HG02840 (cell line): ENCODE data around the gene SH3RF2.
"Not testable (repeated sequence)": the region's sequence is repeated elsewhere in the genome, so short reads cannot be mapped to it uniquely, and the experiment has no call there.

ENCODE experiments used
- ATAC-seq: cut with Tn5 transposase; IDR thresholded peaks from one replicate; pipeline ENCODE4 v1.9.1; 2021; ENCODE audit warnings: mild to moderate bottlenecking, moderate library complexity, moderate number of reproducible peaks; ENCODE audit not compliant: unreplicated experiment, low FRiP score

The SH3RF2 gene, protein sequence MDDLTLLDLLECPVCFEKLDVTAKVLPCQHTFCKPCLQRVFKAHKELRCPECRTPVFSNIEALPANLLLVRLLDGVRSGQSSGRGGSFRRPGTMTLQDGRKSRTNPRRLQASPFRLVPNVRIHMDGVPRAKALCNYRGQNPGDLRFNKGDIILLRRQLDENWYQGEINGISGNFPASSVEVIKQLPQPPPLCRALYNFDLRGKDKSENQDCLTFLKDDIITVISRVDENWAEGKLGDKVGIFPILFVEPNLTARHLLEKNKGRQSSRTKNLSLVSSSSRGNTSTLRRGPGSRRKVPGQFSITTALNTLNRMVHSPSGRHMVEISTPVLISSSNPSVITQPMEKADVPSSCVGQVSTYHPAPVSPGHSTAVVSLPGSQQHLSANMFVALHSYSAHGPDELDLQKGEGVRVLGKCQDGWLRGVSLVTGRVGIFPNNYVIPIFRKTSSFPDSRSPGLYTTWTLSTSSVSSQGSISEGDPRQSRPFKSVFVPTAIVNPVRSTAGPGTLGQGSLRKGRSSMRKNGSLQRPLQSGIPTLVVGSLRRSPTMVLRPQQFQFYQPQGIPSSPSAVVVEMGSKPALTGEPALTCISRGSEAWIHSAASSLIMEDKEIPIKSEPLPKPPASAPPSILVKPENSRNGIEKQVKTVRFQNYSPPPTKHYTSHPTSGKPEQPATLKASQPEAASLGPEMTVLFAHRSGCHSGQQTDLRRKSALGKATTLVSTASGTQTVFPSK

DNA sequence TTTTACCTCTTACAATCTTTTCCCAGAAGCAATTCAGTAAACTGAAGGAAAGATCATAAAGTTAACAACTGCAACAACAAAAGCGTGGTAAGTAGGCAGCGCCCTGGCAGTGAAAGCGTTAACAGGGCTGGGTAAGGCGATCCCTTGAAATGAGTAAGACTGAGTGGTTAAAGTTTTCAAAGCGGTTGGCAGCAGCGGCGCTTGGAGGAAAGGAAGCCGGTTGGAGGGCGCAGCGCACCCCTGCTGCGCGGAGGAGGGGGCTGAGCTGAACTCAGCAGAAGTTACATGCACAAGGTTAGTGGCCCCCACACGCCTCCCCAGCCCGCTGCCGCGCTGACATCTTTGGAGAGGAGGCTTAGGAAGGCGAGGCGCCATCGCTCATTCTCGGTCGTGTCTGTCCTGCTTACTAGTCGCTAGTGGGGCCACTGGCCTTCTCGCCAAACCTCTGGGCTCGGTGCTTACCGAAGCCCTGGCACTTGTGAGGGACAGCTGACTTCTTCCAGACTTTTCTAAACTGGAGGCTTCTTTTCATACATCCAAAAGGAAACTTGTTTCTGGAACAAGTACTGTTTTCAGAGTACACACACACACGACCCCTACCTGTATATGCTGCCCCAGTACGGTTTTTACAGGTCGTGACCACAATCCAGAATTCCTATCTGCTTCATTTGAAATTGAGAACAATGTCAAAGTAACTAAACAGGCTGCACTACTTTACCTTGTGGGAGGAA is at the start of gene SH3RF2:
TSS of gene SH3RF2 (plus strand) at position 178 of the 731 bp plus-strand sequence. CDS start 1,351 bp downstream, outside the sequence.
- ATAC-seq, result no peak

DNA sequence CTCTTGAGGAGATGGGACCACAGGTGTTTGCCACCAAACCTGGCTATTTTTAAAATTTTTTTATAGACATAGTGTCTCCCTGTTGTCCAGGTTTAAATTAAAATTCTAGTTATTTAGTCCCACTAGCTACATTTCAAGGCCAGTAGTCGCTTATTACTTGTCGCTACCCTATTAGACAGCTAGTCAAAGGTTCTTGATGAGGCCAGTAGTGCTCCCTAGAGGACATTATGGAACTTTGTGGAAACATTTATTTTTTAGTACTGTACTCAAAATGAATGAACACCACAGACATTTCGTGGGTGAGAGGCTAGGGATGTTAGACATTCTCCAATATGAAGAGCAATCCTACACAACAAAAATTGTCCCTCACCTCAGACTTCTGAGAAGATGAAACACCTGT is 49.2 kb upstream of the SH3RF2 start:
- no peak for ATAC-seq

DNA sequence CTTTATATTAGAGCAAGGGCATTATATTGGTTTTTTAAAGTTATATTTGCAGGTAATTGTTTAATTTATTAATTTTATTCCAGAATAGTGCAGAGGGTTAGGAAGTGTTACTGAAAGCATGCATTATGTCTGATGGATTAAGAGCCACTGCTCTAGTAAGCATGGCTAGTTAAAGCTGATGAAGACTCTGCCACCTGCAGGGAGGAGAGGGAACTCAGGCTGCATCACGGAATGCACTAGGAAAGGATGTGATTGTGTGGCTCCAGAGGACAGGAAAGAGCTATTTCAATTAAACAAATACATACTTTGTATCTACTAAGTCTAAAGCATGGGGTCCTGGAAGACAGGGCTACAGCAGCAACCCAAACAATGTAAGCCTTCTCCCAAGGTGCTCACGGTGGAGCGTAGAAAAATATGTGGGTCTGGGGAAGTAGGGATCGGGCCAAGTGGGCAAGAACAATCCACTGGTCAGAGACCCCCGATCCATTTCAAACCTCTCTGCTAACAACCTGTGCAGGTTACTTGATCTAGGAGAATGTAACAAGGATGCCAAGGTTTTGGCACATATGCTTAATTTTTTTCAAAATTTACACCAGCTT is 48.3 kb upstream of the SH3RF2 start:
- no peak for ATAC-seq

DNA sequence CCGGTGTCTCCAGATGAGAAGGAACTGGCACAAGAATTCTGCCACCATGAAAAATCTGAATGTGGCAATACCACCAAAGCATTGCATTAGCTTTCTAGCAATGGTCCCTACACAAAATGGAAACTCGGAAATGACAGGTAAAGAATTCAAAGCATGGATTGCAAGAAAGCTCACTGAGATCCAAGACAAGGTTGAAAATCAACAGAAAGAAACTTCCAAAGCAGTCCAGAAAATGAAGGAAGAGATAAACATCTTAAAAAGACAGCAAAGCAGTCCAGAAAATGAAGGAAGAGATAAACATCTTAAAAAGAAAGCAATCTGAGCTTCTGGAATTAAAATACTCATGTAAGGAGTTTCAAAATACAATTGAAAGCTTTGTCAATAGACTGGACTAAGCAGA is 46.8 kb upstream of the SH3RF2 start:
- no peak for ATAC-seq

DNA sequence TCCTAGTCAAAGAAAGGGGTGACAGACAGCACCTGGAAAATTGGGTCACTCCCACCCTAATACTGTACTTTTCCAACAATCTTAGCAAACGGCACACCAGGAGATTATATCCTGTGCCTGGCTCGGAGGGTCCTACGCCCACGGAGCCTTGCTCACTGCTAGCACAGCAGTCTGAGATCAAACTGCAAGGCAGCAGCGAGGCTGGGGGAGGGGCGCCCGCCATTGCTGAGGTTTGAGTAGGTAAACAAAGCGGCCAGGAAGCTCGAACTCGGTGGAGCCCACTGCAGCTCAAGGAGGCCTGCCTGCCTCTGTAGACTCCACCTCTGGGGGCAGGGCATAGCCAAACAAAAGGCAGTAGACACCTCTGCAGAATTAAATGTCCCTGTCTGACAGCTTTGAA is 45.0 kb upstream of the SH3RF2 start:
- not testable (repeated sequence) for ATAC-seq

DNA sequence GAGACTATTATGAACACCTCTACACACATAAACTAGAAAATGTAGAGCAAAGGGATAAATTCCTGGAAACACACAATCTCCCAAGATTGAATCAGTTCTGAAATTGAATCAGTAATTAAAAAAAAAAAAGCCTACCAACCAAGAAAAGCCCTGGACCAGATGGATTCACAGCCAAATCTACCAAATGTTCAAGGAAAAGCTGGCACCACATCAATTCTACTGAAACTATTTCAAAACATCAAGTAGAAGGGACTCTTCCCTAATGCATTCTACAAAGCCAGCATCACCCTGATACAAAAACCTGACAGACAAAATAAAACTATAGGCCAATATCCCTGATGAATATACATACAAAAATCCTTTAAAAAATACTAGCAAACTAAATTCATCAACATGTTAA is 38.2 kb upstream of the SH3RF2 start:
- no peak for ATAC-seq

DNA sequence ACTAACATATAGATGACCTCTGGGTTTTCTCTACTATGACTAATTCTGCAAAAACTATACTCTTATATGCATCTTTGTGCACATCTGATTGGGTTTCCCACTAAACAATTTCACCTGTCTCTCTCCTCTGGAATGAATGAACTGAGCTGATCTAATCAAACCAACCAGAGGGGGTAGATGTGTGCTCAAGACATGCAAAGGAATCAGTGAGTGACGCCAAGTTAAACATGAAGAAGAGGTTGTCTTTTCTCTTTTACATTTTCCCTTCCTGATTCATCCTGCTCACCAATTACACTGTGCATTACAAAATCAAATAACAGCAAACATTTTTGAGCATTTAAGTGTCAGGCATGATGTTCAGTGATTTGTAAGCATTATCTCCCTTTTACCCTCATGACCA is 34.0 kb upstream of the SH3RF2 start:
- ATAC-seq, result no peak

DNA sequence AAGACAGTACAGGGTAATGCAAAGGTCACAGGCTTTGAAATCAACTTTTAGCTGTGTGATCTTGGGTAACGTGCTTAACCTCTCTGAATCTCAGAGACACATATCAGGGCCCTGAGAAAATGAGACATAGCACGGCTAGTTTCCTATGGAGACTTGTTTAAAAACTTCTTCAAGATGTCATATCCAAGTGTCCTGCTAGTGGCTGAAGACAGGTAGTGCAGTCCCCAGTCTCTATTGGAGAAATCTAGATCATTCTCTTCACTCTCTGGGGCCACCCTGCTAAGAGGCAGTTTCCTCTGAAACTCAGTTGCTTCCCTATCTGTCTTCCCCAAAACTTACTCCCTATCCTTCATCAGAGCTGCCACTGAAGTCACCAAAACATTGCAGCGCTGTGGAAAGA is 33.3 kb upstream of the SH3RF2 start:
- no peak for ATAC-seq

DNA sequence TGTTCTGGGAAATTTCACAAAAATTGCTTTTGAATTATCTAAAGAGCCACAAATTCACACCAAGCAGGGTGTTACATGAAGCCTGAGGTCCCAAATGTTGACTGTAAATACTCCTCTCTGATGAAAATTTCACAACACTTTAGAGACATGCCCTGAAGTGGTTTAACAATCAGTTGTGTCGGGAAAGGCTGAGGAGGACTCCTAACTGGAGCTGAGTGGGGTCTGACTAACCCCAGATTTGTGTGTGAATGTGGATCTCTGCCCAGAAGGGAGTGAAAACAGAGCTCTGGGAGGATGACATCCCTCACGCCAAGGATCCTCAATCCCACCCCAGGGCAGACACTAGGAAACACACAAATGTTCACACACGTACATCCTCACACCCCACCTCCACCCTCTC is 32.5 kb upstream of the SH3RF2 start:
- ATAC-seq, result no peak

DNA sequence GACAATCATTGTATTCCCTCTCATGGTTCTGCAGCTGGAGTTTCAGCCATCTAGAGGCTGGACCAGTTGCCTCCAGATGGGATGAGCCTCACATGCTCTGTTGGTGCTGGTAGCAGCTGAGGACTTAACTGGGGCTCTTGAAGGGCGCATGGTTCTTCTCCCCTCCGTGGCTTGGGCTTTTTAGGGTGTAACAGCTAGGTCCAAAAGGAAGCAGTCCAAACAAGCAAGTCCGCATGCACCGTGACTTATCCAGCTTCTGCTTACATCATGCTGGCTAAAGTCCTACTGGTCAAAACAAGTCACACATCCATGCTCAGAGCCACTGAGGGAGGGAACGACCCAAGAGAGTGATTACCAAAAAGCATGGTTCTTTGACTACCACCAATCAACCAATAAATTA is 31.6 kb upstream of the SH3RF2 start:
- no peak for ATAC-seq

DNA sequence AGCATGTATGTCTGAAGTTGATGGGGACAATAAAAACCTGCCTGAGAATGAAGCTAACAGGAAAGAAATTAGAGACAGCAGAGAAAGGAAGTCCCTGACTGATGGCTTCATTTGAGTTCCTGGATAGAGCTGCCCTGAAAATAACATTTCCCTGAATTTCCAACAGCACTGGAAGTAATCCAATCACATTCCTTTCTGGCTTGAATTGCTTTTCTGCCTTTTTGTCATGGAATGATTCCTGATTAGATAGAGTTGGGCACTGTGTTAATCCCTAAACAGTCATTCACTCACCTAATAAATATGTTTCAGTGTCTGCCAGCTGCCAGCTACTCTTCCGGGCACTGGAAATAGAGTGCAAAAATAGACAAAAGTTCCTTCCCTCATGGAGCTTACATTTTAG is 30.0 kb upstream of the SH3RF2 start:
- no peak for ATAC-seq

DNA sequence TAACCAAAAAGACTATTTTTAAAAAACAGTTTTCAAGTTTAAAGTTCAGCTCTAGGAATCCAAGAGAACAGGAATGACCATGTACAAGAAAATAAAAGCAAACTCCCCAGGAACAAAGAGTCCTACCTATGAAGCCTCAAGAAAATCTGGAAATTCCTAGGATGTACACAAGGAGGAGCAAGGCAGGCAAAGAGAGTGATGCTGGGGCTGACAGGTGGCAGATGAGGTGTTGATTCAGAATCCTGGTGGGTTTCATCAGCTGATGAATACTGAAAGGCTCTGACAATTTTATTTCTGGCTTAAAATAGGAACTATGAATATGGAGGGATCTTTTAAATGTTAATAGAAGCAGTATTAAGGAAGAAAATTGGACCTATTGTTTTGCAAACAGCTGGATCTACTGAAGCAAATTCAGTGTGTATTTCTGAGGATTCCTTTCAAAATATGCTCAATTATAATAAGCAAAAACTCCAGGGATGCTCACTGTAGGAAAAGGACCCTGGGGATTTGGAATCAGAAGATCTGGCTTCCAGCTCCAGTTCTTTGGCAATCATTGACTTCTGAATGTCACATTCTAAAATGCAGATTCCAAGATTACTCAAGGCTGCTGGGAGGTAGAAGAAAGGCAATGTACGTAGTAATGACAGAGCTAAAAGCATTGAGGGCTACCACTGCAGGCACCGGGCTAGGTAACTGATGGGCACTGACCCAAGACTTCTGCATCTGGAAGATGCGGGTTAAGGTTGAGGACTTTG is 28.0 kb upstream of the SH3RF2 start:
- no peak for ATAC-seq

DNA sequence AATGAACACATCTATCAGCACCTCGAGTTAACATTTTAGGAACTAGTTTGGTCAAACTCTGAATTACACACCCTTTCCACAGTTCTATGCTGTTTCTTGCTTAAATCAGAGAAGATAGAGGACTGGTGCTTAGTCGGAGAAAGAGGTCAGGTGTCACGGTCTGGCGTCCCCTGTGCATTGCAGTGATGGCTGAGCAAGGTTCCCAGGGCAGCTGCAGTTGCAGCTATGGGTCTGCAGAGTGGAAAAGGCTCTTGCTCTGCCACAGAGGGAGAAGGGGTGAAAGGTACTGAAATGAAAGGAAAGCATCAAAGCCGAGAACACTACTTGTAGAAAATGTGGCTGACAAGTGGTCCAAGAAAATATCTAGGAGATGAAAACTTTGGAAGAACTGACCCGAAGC is 25.2 kb upstream of the SH3RF2 start:
- no peak for ATAC-seq

DNA sequence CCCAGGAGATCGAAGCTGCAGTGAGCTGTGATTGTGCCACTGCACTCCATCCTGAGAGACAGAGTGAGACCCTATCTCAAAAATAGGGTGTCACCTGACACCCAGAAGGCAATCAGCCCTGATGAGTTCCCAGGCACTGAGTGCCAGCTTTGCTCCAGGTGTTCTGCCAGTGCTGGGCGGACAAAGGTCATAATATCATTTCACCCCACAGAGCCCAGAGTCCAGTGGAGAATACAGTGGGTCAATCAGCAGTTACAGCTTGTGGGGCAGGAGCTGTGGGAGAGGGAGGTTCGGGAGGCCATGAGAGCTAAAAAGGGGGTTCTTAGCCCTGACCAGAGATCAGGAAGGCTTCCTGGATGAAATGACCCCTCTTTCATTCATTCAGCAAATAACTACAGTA is 24.4 kb upstream of the SH3RF2 start:
- no peak for ATAC-seq

DNA sequence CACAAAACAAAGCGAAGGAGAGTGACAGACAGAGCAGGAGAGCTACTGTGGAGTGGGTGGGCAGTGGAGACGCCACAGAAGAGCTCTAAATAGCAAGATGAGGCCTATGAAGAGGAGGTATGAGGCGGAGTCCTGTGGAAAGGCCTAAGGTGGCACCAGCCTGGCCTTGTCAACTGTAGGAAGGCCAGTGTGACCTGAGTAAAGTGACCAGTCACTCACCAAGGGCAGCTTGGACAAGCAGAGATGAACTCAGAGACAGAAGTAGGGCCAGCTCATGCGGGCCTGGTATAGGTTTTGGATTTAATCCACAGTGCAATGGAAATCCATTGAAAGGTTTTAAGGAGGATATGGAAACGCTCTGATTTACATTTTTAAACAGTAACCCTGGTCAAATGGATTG is 23.8 kb upstream of the SH3RF2 start:
- ATAC-seq, result no peak

DNA sequence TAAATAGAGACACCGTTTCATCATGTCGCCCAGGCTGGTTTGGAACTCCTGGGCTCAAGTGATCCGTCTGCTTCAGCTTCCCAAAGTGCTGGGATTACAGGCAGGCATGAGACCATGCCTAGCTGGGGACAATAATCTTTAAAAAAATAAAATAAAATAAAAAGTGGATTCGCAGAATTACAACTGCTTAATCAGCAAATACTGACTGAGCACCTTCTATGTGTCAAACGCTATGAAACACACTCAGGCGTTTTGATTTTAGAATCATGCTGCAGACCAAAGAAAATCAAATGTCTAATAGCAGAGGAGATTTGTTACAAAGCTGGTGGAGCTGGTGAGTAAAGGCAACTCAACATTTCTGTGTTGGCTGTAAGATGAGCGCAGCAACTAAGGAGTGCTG is 22.7 kb upstream of the SH3RF2 start:
- ATAC-seq, result no peak

DNA sequence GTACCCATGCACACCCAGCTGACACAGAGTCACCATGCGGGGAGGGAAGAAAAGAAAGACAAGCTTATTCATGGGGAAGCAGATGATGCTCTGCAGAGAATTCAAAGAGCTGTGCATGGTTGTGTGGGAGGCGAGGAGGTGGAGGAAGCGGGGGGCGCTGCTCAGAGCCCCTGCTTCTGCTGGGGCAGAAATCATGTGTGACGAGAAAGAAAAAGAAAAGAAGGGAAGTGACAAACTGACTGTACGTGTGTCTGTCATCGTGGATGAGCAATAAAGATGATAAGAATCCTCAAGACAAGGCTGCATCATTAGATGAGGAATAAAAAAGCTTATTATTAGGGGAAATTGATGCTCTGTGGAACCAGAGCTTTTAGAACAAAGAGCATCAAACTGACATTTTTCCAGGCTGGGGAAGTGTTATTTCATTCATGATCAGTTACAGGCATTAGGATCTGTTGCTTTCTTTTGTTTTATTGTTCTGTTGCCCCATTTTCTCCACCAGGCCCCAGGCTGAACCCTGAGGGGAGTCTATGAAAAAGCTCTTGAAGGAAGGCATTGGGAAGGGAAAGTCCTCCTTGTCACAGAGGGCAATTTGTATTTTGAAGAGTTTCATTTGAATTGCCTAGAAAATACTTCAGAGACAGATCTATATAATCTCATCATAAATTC is 20.3 kb upstream of the SH3RF2 start:
- ATAC-seq, result no peak

DNA sequence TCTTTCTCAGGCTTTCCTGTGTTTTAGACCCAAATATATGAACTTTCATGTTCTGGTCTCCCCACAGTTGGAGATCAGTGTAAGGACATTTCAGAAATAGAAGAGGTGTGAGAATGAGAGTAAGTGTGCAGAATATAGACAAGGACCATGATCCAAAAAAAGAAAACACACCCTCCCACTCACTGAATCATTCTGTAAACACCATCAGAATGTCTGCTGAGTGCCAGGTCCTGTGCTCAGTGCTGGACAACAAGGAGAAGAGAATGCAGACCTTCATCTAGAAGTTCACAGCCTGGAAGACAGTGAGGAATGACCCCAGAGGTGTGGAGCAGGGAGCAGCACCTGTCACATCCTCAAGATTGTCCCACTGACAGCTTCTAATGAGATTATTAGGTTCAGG is 19.1 kb upstream of the SH3RF2 start:
- ATAC-seq, result no peak

DNA sequence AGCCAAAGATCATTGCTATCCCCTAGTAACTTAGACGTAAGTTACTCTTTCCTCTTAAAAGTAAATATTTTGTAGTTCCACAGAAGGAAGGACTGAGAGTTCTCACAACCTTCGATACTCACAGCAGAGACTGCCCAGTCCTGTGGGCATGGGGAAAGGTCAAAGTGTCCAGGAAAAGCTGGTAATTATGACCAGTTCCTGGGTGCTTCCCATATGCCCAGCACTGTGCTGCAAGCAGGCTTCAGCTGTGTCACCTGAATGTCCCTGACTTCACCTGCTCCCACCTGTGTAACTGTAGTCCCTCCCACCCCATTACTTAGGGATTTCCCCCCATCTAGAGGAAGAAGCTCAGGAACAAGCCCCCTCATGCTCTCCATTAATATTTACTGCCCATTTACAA is 18.0 kb upstream of the SH3RF2 start:
- no peak for ATAC-seq

DNA sequence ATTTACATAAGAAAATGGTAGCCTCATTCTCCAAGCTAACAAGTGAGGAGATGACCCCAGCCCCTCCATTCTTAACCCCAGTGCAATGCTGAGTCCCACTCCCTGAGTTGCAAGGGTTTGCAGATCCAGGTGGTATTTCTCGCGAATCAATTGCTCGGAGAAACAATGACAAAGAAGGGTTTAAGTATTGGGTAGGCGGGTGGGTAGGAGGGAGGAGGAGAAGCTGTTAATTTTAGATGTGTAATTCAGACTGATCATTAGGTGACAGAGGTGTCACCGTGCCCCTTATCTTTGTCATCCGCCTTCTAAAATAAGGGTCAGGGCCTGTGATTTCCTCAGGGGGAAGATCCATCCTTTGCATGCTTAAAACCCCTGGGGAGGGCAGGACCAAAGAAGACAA is 17.0 kb upstream of the SH3RF2 start:
- no peak for ATAC-seq
